GM10248 (cell line): ENCODE measurements around the gene TIMM50.

Experiments
- CTCF ChIA-PET: fragments of 300-600 bp; sonication (Branson Sonifier 250); formaldehyde crosslinking; extraction: SDS; loops from one replicate; lab custom pipeline; 2021; ENCODE audit warnings: antibody characterized with exemption; lab: Yijun Ruan, JAX
- POLR2A ChIA-PET: fragments of 350-650 bp; sonication (Branson Sonifier 250); formaldehyde crosslinking; extraction: SDS; loops from one replicate; lab custom pipeline; 2020; ENCODE audit warnings: antibody characterized with exemption; lab: Yijun Ruan, JAX
- DNase-seq: peaks from one replicate; pipeline ENCODE4 v3.0.0; 2012; ENCODE audit errors: extremely low spot score
- TF ChIP-seq, protein P1 (sequence below): IDR thresholded peaks from 2 replicates; pipeline ENCODE4 v1.5.1; 2012; ENCODE audit warnings: mild to moderate bottlenecking, low read depth; ENCODE audit errors: extremely low read depth, missing control alignments, control extremely low read depth

TIMM50 gene

DNA sequence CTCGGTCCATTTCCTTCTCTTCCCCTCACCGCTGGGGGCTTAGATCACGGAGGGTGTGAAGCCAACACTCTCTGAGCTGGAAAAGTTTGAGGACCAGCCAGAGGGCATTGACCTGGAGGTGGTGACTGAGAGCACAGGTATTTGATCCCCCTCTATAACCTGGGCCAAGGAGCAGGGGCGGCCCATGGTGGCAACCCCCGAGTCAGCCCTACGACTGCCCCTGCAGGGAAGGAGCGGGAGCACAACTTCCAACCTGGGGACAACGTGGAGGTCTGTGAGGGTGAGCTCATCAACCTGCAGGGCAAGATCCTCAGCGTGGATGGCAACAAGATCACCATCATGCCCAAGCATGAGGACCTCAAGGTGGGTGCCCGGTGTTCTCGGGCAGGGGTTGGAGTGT is 11.6 kb upstream of the TIMM50 start:
- TF ChIP-seq, protein P1, sequence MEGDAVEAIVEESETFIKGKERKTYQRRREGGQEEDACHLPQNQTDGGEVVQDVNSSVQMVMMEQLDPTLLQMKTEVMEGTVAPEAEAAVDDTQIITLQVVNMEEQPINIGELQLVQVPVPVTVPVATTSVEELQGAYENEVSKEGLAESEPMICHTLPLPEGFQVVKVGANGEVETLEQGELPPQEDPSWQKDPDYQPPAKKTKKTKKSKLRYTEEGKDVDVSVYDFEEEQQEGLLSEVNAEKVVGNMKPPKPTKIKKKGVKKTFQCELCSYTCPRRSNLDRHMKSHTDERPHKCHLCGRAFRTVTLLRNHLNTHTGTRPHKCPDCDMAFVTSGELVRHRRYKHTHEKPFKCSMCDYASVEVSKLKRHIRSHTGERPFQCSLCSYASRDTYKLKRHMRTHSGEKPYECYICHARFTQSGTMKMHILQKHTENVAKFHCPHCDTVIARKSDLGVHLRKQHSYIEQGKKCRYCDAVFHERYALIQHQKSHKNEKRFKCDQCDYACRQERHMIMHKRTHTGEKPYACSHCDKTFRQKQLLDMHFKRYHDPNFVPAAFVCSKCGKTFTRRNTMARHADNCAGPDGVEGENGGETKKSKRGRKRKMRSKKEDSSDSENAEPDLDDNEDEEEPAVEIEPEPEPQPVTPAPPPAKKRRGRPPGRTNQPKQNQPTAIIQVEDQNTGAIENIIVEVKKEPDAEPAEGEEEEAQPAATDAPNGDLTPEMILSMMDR: no peak
- ChIA-PET CTCF (interaction anchor here (1.1 kb wide), 1 partner anchor 34 kb away, joined by 7 read pairs; no protein-coding TSS in a partner anchor), POLR2A (no interaction called here)
- DNase-seq: no peak

DNA sequence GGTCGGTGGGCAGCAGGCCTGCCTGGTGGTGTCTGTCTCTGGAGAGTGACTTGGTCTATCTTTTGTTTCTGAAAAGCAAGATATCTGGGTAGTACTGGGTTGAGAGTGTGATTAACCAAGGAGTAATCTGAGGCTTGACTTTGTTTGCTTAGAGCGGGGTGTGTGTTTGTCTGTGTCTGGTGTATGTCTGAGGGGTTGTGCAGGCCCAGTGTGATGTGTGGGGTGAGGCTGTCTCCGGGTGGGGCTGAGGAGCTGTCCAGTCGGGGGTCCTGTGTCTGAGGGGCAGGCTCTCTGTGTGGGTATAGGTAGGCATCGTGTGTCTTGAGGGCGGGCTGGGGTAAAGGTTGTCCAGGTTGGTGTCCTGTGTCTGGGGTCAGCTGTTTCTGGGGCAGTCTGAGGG is 11.1 kb upstream of the TIMM50 start:
- POLR2A ChIA-PET: no interaction called here
- CTCF ChIA-PET: interaction anchor here (1.1 kb wide), 1 partner anchor 33 kb away, joined by 7 read pairs; no protein-coding TSS in a partner anchor
- TF ChIP-seq, protein P1: no peak
- DNase-seq: no peak

DNA sequence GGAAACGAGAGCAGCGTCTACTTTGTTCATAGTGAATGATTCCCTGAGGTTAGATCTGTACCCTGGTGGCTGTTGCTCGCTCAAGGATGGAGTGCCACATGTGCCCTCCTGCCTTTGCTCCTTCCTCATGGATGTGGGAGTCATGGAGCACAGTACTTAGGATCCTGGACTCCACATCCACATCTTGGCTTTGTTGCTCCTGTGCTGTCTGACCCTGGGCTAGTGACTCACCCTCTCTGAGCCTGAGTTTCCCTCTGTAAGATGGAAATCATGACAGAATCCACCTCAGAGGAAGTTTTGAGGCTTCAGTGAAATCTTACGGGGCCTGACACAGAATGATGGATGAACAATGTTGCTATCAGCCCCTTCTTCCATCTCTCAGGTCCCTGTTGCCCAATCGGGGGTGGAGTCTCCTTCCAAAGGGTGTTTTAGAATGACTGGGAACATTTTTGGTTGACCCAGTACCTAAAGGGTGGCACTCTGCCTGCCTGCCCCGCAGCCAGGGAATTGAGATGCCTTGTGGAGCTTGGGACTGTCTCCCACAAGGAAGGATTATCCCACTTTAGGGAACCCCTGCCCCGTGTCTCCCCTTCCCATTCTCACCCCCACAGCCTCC is 9.8 kb upstream of the TIMM50 start:
- ChIA-PET POLR2A (no interaction called here), CTCF (interaction anchor here (0.9 kb wide), 1 partner anchor 10 kb away, joined by 3 read pairs; no protein-coding TSS in a partner anchor)
- no peak for DNase-seq
- TF ChIP-seq, protein P1: no peak

DNA sequence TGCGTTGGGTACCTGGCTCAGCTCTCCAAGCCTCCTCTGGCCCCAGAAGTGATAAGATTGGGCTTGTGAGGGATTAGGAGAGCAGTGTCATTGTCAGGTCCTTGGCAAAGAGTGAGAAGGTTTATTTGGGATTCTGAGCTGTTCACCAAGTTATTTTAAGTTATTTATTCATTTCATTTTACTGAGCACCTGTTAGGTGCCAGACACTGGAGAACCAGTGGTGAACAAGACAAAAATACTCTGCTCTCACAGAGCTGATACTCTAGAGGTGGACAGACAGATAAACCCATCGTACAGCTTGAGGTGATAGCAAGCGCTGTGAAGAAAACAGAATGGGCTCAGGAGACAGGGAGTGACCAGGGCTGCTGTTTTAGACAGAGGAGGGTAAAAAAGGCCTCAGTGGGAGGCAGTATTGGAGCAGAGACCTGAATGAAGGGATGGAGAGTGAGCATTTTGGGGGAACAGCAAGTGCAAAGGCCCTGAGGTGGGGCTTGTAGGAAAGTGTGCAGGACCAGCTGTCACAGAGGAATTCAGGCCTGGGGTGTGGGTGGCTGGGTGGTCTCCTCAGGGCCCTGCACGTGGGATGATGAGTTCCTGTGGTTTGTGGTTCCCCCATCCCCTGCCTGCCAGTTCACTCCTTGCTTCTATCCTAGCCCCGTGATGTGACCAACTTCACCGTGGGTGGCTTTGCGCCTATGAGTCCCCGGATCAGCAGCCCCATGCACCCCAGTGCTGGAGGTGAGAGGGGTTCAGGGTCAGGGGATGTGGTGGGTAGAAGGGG is 8.7 kb upstream of the TIMM50 start:
- ChIA-PET CTCF (interaction anchor here (0.7 to 1.3 kb wide), 4 partner anchors 10 to 31 kb away, joined by 3 to 4 read pairs (median 3); no protein-coding TSS in a partner anchor), POLR2A (no interaction called here)
- TF ChIP-seq, protein P1: no peak
- DNase-seq: no peak

DNA sequence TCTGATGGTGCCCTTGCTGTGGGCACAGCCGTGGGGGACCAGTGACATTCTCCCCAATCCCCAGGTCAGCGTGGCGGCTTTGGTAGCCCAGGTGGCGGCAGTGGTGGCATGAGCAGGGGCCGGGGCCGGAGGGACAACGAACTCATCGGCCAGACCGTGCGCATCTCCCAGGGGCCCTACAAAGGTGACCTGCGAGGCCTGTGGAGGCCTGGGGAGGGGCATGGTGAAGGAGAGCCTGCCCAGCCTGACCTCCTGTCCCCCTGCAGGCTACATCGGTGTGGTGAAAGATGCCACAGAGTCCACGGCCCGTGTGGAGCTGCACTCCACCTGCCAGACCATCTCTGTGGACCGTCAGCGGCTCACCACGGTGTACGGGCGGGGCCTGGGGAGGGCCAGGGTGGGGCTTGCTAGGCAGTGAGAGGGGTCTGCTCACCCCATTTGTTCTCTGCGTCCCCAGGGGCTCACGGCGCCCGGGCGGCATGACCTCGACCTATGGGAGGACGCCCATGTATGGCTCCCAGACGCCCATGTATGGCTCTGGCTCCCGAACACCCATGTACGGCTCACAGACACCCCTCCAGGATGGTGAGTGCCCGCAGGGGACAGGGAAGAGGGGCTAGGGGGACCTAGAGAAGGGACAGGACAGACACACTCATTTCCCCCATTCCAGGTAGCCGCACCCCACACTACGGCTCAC is 7.7 kb upstream of the TIMM50 start:
- CTCF ChIA-PET: interaction anchor here (1.3 to 3.8 kb wide), 4 partner anchors 9 to 32 kb away, joined by 4 to 37 read pairs (median 14); no protein-coding TSS in a partner anchor
- no peak for DNase-seq
- TF ChIP-seq, protein P1: no peak
- POLR2A ChIA-PET: no interaction called here

DNA sequence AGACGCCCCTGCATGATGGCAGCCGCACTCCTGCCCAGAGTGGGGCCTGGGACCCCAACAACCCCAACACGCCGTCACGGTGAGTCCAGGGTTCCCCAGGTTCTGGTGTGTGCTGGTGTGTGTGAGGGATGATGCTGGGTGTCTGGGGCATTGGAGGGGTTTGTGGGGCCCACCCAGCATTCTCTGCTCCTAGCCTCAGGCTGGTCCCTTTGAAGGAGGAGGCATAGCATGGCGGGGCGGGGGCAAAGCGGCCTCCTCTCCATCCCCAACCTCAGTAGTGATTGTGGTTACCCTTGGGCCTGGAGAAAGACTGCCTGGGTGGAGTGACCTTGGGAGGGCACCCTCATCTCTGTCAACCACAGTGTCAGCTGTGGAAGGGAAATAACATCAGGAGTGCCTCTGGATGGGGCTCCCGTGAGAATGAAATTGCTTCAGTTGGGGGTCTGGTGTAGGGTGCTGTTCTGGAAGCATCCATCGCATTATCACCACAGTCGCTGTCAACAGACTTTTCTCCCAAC is 7.1 kb upstream of the TIMM50 start:
- ChIA-PET CTCF (interaction anchor here (0.6 to 3.8 kb wide), 13 partner anchors 10 to 227 kb away, joined by 3 to 38 read pairs (median 5); partner anchors contain the start of genes EID2B and RPS16), POLR2A (no interaction called here)
- no peak for DNase-seq
- TF ChIP-seq, protein P1: no peak
